ENCODE data around the gene MSH3.

DNA sequence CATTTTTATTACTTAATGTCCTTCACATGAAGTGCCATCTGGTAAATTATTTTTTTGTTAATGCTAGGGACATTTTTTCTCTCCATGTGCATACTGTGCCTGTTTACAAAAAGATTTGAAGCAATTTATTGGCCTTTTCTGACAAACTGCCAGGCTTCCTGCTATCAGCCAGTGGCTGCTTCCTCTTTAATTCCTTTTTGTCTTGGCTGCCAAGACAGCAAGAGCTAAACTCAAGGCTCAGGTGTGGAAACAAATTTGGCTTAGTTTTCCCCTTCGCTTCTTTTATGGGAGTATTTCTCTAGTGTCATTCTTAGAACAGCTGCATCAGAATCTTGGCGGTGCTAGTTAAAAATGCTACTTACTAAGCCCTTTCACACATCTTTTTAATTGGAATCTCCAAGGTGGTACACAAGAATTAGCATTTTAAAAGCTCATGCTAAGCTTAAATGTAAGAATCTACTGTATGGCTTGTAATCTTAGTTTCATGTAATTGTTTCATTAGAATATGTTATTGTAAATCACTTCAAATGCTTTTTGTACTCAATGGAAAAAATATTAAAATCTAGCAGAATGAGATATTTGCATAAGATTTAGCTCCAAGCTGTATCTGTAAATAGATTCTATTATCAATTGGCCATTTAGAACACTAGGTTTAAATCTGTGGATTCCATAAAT is 171.5 kb downstream of the MSH3 start:
- TF ChIP-seq ZNF585B (tag by site-specific recombination; IDR thresholded peaks at IDR 0.05) = no peak
- TF ChIP-seq YY1 (tag by site-specific recombination; IDR thresholded peaks at IDR 0.05) = no peak
- no peak for TF ChIP-seq ZNF280D (tag by site-specific recombination; IDR thresholded peaks at IDR 0.05)
- TF ChIP-seq ZNF18 (tag by site-specific recombination; IDR thresholded peaks at IDR 0.05) = no peak
- TF ChIP-seq ZNF777 (tag by site-specific recombination; IDR thresholded peaks at IDR 0.05; ENCODE audit: borderline replicate concordance) = no peak
- TF ChIP-seq ZBTB49 (tag by site-specific recombination; IDR thresholded peaks at IDR 0.05; ENCODE audit: low read depth) = no peak
- TF ChIP-seq ZNF157 (tag by site-specific recombination; IDR thresholded peaks at IDR 0.05) = no peak
- no peak for TF ChIP-seq ZNF140 (tag by site-specific recombination; IDR thresholded peaks at IDR 0.05)
- TF ChIP-seq, protein P1, sequence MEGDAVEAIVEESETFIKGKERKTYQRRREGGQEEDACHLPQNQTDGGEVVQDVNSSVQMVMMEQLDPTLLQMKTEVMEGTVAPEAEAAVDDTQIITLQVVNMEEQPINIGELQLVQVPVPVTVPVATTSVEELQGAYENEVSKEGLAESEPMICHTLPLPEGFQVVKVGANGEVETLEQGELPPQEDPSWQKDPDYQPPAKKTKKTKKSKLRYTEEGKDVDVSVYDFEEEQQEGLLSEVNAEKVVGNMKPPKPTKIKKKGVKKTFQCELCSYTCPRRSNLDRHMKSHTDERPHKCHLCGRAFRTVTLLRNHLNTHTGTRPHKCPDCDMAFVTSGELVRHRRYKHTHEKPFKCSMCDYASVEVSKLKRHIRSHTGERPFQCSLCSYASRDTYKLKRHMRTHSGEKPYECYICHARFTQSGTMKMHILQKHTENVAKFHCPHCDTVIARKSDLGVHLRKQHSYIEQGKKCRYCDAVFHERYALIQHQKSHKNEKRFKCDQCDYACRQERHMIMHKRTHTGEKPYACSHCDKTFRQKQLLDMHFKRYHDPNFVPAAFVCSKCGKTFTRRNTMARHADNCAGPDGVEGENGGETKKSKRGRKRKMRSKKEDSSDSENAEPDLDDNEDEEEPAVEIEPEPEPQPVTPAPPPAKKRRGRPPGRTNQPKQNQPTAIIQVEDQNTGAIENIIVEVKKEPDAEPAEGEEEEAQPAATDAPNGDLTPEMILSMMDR (tag by site-specific recombination; IDR thresholded peaks at IDR 0.05) = no peak

Measured in HEK293 (cell line).